ENCODE measurements around the gene RPL13.
"Not testable (repeated sequence)": the region's sequence is repeated elsewhere in the genome, so short reads cannot be mapped to it uniquely, and the experiment has no call there.

The RPL13 gene

DNA sequence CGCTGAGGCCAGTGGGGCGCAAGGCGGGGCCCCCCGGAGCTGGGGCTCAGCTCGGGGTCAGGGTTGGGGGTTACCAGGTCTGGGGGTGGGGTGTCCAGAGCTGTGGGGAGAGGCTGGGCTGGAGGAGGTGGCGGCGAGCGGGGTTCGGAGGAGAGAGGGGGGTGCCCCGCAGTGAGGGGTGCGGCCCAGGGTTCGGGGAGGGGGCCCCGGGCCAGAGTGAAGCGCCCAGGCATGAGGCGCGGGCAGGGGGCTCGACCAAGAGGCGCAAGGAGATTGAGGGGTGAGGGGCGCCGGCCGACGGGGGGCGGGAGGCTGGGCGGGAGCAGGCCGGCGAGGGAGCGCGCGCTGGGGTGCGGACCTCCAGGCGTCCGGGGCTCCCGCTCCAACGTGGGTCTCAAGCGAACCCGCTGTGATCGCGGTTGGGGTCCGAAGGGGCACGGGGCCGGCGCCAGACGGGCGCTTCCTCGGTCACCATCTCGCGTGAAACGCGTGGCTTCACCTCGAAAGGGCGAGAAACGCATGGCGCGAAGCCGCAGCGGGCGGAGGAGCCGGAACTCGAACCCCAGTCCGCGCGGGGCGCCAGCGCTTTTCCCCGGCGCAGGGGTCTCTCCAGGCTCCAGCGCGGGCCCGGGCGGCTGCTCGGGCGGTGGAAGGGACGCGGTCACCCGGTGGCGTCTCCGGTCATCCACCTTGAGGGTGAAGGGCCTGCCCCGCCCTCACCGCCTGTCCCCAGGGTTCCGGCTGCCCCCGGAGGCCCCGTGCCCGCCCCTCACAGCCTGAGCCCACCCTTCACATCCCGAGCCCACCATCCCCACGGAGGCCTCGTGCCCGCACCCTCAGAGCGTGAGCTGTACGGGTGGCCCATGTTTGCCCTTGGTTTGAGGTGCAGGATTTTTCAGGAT lies 15.9 kb downstream of the RPL13 start:
- DNase-seq (ENCODE audit: low read depth in 2 of 2) = no peak

DNA sequence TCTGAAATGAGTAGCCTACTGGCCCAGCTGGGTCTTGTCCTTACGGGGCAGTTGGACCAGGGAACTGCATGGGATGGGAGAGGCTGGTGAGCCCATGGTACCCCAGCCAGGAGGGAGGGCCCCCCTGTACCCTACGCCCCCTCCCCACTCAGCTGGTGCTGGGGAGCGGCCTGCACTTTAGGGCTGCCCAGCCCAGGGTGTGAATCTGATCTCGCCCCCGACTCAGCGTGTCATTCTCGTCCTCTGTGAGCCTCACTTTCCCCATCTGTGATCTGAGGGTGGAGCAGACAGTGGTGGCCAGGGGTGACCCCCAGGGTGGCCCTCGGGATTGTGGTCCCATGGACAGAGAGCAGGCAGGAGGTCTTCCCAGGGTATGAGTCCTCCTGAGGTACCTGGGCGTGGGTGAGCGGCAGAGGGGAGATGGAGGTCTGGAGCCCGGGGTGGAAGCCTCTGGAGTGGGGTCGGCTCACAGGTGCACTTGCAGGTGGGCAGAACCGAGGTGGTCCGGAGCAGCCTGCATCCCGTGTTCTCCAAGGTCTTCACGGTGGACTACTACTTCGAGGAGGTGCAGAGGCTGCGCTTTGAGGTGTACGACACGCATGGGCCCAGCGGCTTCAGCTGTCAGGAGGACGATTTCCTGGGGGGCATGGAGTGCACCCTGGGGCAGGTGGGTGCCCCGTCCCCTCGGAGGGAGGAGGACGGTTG lies 16.7 kb downstream of the RPL13 start:
- no peak for DNase-seq (ENCODE audit: low read depth in 2 of 2)

DNA sequence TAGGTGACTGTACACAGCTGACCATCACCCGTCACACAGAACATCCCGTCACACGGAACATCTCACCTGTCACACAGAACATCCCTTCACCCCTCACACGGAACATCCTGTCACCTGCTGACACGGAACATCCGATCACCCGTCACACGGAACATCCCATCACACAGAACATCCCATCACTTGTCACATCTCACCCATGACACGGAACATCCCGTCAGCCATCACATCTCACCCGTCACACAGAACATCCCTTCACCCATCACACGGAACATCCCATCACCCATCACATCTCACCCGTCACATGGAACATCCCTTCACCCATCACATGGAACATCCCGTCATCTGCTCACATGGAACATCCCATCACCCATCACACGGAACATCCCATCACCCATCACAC lies 18.9 kb downstream of the RPL13 start:
- DNase-seq (ENCODE audit: low read depth in 2 of 2) = no peak

DNA sequence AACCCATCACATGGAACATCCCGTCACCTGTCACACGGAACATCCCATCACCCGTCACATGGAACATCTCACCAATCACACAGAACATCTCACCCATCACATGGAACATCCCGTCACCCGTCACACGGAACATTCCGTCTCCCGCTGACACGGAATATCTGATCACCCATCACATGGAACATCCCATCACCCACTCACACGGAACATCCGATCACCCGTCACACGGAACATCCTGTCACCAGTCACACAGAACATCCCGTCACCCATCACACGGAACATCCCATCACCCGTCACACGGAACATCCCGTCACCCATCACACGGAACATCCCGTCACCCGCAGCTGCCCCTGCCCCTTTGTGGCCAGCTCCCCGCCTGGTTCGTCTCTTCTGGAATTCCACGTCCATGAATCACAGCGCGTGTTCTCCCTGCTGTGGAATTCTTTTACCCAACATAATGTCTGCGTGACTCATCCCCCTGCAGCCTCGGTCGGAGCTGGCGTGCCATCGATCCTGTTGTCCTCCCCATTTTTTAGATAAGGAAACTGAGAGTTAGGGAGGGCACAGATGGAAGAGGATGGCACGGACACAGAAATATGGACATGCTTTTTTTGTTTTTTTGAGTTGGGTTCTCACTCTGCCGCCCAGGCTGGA lies 20.7 kb downstream of the RPL13 start:
- no peak for DNase-seq (ENCODE audit: low read depth in 2 of 2)

DNA sequence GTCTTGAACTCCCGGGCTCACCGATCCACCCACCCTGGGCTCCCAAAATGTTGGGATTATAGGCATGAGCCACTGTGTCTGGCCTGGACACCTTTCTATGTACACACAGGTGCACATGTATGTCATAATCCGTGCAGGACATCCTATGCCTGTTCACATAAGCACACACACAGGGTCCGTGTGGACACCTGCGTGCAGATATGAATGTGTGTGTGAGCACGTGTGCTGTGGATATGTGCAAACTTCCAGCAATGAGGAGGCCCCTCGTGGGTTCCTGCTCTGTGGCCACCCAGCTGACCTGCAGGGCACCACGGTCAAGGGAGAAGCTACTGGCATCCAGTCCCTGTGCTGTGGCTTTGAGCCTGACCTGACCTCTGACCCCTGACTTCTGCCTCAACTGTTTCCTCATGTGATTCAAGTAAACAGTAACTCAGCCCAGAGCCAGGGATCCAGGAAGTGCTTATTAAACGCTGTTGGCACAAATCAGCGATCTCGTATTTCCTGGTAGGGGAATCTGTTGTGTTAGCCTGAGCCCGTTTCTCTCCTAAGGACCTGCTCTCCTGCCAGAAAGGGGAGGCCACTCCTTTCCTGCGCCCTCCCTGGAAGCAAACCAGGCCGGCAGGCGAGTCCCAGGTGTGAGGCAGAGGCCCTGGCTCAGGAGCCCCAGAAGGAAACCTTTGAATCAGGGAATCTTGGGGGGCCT lies 21.5 kb downstream of the RPL13 start:
- no peak for DNase-seq (ENCODE audit: low read depth in 2 of 2)

DNA sequence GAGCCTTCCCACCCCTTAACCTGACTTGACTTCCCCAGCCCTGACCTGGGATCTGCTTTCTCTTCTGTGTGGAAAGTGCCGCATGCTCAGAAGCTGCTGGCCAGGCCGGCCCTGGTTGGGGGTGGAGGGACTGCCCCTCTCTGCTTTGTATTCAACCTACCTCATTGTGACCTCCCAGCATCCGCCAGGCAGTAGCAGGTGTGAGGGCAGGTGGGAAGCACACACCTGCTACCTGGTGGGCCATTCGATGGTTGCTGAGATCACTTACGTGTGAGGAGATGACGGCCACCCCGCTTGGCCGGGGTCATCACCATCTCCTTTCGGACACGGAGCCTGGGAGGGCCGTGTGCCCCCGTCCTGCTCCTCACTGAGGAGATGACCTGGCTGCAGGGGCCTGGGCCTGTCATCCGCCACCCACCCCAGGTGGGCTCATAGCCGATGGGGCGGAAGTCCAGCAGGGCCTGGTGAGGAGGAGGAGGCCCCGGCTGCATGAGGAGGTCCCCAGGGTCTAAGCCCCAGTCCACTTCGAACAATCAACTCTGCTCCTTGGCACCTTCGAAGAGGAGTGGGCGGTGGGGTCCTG lies 22.2 kb downstream of the RPL13 start:
- DNase-seq (ENCODE audit: low read depth in 2 of 2) = no peak

DNA sequence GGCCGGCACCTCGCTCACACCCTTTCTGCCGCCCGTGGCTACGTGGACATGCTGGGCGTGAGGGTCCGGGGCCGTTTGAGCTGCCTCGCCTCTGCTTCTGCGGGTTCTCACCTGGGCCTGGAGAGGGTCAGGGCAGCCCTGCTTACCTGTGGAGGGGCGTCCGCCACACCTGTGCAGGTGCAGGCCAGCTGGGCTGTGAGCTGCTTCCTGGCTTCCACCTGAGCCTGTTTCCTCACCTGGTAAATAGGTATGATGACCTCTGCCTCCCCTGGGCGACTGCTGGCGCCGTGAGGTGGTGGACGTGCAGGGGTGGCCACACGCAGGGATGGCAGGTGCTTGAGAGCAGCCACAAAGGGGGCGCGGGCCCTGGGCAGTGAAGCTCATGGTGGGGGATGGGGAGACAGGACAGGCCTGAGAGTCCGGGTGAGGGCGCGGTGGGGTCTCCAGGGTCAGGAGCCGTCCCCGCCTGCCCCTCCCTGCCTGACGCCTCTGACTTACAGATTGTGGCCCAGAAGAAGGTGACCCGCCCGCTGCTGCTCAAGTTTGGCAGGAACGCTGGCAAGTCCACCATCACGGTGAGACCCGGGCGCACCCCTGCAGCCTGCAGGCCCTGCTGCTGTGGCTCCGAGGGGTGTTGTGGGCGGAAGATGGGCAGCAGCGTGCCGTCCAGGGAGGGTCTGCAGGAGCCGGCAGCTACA lies 22.9 kb downstream of the RPL13 start:
- no peak for DNase-seq (ENCODE audit: low read depth in 2 of 2)

DNA sequence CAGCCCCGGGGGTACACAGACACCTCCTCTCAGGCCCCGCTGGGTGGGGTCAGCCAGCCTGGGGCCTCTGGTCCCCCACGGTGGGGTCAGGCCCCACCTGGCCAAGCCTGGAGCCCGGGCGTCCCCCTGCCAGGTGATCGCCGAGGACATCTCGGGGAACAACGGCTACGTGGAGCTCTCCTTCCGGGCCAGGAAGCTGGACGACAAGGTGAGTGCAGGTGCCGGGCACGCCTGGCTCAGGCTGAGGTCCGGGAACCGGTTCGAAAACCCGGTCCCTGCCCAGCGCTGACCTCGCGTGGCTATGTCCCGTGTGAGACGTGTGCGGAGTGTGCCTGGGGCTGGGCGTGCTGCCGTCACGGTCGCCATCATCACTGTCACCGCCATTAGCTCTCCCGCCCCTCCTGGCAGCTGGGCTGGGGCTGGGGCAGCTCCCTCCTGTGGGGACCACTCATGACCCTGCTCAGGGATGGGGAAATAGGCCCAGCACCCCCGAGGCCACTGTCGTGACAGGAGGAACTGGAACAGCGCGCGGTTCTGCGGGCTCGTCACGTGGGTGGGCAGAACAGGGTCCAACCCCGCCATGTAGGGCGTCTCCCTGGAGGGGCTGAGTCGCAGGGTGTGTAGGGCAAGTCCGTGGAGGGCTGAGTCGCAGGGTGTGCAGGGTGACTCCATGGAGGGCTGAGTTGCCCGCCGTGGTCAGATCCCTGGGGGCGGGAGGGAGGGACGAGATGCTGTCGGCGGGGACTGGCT lies 23.6 kb downstream of the RPL13 start:
- no peak for DNase-seq (ENCODE audit: low read depth in 2 of 2)

DNA sequence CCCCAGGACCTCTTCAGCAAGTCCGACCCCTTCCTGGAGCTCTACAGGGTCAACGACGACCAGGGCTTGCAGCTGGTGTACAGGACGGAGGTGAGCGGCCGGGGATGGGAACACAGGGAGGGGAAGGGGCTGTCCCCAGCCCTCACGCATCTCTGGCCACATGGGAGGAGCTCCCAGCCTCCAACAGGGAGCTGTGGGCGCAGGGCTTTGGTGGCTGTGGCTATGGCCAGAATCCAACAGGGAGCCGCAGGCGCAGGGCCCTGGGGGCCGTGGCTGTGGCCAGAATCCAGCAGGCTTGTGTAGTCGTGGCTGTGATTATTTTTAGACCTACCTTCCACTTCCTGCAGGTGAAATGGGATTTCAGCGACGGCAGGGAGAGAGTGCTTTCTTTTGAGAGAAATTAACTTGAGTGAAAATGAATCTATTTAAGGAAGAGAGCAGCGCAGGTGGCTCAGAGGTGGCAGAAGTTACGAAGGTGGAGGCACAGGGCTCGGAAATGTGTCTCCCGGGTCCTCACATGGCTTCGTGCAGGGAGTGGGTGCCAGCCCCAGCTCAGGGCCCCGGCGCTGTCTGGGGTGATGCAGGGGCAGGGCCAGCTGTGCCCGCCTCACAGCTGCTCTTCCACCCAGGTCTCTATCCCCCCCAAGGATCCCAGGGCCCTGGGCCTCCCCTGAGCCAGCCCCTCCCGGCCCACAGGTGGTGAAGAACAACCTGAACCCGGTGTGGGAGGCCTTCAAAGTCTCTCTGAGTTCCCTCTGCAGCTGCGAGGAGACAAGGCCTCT lies 24.5 kb downstream of the RPL13 start:
- DNase-seq (ENCODE audit: low read depth in 2 of 2) = no peak

DNA sequence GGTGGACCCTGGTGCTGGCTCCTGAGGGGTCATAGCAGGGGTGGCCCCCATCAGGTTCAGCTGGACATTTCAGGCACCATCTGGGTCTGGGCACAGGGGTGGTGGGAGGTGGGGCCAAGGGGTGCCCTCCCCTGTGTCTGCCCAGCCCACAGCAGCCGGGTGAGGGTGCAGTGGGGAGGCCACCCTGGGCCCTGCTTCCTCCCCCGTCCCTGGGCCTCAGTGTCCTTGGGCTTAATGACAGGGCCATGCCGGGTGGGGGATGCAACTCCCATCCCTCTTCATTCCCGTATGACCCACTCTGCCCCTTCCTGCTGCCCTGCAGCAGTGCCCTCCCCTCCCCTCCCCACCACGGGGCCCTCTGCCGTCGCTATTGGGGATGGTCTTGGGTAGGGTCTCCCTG lies 25.7 kb downstream of the RPL13 start:
- DNase-seq (ENCODE audit: low read depth in 2 of 2) = no peak

DNA sequence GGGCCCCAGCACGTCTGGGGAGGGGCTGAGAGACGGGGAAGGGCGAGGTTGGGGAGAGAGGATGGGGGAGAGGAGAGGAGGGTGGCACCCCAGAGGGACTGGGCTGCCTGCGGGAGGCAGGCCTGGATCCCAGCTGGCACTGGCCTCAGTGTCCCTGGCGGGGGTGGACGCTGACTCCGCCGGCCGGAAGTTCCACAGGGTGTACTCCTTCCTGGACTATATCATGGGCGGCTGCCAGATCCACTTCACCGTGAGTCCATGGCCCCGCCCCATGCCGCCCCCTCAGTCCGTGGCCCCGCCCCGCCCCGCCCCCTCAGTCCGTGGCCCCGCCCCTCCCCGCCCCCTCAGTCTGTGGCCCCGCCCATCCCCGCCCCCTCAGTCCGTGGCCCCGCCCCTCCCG lies 26.4 kb downstream of the RPL13 start:
- no peak for DNase-seq (ENCODE audit: low read depth in 2 of 2)

DNA sequence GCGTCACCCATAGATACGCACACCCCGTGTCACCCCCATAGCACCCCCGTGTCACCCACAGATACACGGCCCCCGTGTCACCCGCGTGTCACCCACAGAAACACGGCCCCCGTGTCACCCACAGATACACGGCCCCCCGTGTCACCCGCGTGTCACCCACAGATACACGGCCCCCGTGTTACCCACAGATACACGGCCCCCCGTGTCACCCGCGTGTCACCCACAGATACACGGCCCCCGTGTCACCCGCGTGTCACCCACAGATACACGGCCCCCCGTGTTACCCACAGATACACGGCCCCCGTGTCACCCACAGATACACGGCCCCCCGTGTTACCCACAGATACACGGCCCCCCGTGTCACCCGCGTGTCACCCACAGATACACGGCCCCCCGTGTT lies 27.2 kb downstream of the RPL13 start:
- not testable (repeated sequence) for DNase-seq (ENCODE audit: low read depth in 2 of 2)

DNA sequence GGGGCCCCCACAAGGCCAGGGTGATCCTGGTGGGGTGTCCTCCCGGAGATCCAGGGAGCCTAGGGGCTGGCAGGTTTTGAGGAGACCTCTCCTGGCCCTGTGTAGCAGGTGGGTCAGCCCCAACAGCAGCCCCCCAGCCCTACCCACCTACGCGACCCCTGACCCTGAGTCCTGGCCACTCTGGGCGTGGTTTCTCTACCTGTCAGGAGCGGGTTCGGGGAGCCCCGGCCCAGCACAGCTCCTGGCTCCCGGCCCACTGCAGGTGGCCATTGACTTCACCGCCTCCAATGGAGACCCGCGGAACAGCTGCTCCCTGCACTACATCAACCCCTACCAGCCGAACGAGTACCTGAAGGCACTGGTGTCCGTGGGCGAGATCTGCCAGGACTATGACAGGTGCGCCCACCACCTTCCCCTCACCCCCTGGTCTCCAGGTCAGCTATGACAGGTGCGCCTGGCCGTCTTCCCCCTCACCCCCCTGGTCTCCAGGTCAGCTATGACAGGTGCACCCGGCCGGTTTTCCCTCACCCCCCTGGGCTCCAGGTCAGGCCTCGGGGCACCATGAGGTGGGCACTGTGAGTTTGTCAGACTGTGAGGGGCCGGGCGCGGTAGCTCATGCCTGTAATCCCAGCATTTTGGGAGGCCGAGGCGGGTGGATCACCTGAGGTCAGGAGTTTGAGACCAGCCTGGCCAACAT lies 28.1 kb downstream of the RPL13 start:
- DNase-seq (ENCODE audit: low read depth in 2 of 2) = no peak

DNA sequence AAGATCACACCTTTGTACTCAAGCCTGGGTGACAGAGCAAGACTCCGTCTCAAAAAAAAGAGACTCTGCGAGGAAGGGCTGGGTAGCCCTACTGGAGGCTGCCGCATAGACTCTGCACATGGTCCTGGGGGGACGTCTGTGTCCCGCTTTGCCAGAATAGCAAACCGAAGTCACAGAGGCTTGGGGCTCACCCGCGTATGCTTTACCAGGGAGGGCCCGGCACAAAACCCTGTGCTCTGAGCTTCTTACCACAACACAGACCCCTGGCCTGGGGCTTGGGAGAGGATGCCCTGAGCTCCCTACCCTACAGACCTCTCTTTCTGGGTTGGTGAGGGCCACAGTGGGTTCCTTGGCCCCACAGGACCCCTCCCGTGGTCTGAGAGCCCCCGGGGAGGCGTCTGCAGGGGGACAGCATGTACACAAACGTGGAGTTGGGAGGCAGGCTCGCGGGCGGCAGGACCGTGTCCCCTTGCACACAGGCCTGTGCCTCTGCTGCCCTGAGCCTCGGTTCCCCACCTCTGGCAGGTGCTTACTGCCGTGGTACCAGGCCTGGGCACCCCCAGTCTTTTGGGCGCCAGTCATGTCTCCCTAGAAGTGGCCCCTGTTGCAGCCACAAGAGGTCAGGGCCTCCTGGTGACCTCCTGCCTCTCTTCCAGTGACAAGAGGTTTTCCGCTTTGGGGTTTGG lies 28.9 kb downstream of the RPL13 start:
- no peak for DNase-seq (ENCODE audit: low read depth in 2 of 2)

DNA sequence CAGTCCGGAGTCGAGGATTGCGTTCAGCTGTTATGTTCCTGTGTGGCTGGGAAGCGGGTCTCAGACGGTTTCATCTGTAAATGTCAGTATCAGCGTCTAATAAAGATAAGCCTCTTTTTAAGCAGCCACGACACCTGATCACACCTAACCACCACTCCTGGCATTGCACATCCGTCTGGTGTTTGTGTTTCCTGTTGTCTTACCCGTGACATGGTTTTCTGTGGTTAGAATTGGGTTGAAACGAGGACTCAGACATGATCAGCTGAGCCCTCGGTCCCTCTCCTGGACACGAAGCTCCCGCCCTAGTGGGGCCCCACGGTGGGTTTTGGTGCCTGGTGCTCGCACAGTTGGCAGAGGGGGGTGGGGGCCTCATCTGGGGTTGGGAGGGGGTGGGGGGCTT lies 33.4 kb downstream of the RPL13 start:
- DNase-seq (ENCODE audit: low read depth in 2 of 2) = no peak

DNA sequence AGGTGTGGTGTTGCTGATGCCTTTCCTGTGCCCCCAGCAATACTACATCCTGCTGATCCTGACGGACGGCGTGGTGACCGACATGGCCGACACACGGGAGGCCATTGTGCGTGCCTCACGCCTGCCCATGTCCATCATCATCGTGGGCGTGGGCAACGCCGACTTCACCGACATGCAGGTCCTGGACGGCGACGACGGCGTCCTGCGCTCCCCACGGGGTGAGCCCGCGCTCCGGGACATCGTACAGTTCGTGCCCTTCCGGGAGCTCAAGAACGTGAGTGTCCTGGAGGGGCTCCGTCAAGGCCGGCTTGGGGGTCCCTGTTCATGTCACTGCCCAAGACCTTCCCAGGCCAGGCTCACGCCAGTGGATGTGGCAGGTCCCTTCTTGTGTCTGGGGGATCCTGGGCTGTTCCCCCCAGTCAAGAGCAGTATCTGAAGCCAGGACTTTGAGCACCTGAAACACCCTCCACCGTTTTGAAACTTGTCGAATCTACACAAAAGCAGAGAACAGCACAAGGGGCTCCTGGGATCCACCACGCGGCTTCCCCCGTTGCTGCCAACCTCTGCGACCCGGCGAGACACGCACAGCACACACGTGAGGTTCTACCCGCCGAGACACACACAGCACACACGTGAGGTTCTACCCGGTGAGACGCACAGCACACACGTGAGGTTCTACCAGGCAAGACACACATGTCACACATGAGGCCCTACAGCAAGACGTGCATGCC lies 35.0 kb downstream of the RPL13 start:
- no peak for DNase-seq (ENCODE audit: low read depth in 2 of 2)

DNA sequence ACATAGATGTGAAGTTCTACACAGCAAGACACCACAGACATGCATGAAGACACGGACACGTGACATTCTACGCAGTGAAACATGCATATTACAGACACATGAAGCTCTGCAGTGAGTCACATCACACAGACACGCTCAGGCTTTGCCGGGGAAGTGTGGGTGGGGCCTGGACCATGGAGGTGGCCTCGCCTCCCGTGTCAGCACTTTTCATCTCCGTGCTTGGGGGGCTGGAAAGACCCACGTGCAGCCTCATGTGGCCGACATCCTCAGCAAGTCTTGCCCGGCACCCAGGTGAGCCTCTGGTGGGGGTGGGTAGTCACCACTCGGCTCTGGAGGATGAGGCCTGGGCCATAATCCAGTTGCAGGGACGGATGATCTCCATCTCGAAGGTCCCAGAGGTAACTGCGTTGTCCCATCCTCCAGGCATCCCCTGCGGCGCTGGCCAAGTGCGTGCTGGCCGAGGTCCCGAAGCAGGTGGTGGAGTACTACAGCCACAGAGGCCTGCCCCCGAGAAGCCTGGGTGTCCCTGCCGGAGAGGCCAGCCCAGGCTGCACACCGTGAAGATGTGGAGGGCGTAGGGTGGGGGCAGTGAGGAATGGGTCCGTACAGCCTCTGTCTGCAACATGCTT lies 35.7 kb downstream of the RPL13 start:
- no peak for DNase-seq (ENCODE audit: low read depth in 2 of 2)
